ENCODE results near the gene MDM1. TPM values are rescaled to one million over a fixed set of nuclear protein-coding genes. Genes with fewer than 3 reads are reported as not detected.

The MDM1 gene
- total and polyA plus RNA-seq, 2 of the 13 experiments (the other 11 are each of a cell fraction or from before 2014, with no cell fraction given): 4.6 to 15.2 TPM

GRCh38 chr12:68292151-68292943 lies 39.8 kb downstream of the MDM1 start:
- Histone ChIP-seq H3K4me2 (ENCODE audit: low read depth, low read length) (no peak overlapping the region), H4K20me1 (ENCODE audit: insufficient read depth, low read length) (no peaks in the 10 kb centered on the region), H3K4me1 (ENCODE audit: insufficient read depth, low read length) (no peaks in the 10 kb centered on the region), H3K9me3 (ENCODE audit: low read length) (no peaks in the 10 kb centered on the region), H3K27ac (ENCODE audit: extremely low read length, insufficient read depth, low read length) (no peak overlapping the region), H2AFZ (ENCODE audit: low read length) (no peak overlapping the region), H3K4me3 (replicated peaks in 1 of 3; ENCODE audit: insufficient read depth in 1 of 3, low read depth in 2 of 3, low read length in 3 of 3) (no peak overlapping the region), H3K9ac (ENCODE audit: insufficient read depth, low read depth, low read length) (no peak overlapping the region), H3K27me3 (ENCODE audit: control insufficient read depth in 1 of 2, insufficient read depth in 2 of 2, low read length in 2 of 2) (no peaks in the 10 kb centered on the region), H3K36me3 (replicated peaks in 1 of 2; ENCODE audit: control insufficient read depth in 1 of 2, insufficient read depth in 2 of 2, low read length in 2 of 2) (no peaks in the 10 kb centered on the region; a peak in 1 of 5 replicates), H3K79me2 (ENCODE audit: insufficient read depth, low read length) (no peaks in the 10 kb centered on the region)
- no peak for FAIRE-seq
- 88% methylated on average over 9 of the region's 9 CpGs for WGBS (ENCODE audit: low lambda C conversion rate)
- in situ Hi-C loops (cut with HindIII; ENCODE audit: extremely low pct_ligation_motif_present, low pct_unique_long_range_greater_than_20kb): no loop called here
- no peak for ATAC-seq
- BruUV-seq (replicated peaks): no TSS peak
- DNase-seq (ENCODE audit: low spot score): no peak
- TF ChIP-seq KDM5A (IDR thresholded peaks at IDR 0.05; ENCODE audit: borderline replicate concordance, low read length) (no peak), ZNF3 (CRISPR knock-in tag; IDR thresholded peaks at IDR 0.05) (no peak), PATZ1 (CRISPR knock-in tag; IDR thresholded peaks at IDR 0.05) (no peak), ZNF362 (CRISPR knock-in tag; IDR thresholded peaks at IDR 0.05; ENCODE audit: borderline replicate concordance) (no peak), REL (CRISPR knock-in tag; conservative IDR thresholded peaks at IDR 0.05) (no peak), ZNF550 (CRISPR knock-in tag; IDR thresholded peaks at IDR 0.05; ENCODE audit: borderline replicate concordance) (no peak), TIGD3 (CRISPR knock-in tag; IDR thresholded peaks at IDR 0.05; ENCODE audit: borderline replicate concordance) (no peak), LCORL (IDR thresholded peaks at IDR 0.05) (no peak), LCORL (CRISPR knock-in tag; IDR thresholded peaks at IDR 0.05) (no peak), YEATS4 (CRISPR knock-in tag; IDR thresholded peaks at IDR 0.05; ENCODE audit: borderline replicate concordance) (no peak)
- intact Hi-C loops (cut with micrococcal nuclease; ENCODE audit: unreplicated experiment): no loop called here
- CTCF ChIA-PET (ENCODE audit: low intra/inter-chr PET ratio, low total read pairs): no interaction called here
- POLR2A ChIA-PET: no interaction called here
